ENCODE data around the gene CLMP.

CLMP gene

GRCh38 chr11:123228496-123229163 lies 33.6 kb upstream of the CLMP start:
- no peak for DNase-seq (ENCODE audit: extremely low read depth, low read depth)
- TF ChIP-seq CTCF (IDR thresholded peaks at IDR 0.05; ENCODE audit: low read depth, low read length): no peak

GRCh38 chr11:123227763-123228495 lies 32.9 kb upstream of the CLMP start:
- DNase-seq (ENCODE audit: extremely low read depth, low read depth): no peak

GRCh38 chr11:123221584-123221983 lies 26.5 kb upstream of the CLMP start:
- TF ChIP-seq CTCF (IDR thresholded peaks at IDR 0.05; ENCODE audit: low read depth, low read length): no peak

More at GRCh38 chr11:123227763-123228495, 32.9 kb upstream of the CLMP start:
- TF ChIP-seq CTCF (IDR thresholded peaks at IDR 0.05; ENCODE audit: low read depth, low read length): no peak

GRCh38 chr11:123221096-123221561 lies 26.1 kb upstream of the CLMP start:
- DNase-seq (ENCODE audit: extremely low read depth, low read depth): no peak
- TF ChIP-seq CTCF (IDR thresholded peaks at IDR 0.05; ENCODE audit: low read depth, low read length): no peak

More at GRCh38 chr11:123221584-123221983, 26.5 kb upstream of the CLMP start:
- no peak for DNase-seq (ENCODE audit: extremely low read depth, low read depth)

- no peak for TF ChIP-seq CTCF (IDR thresholded peaks at IDR 0.05; ENCODE audit: low read depth, low read length)
- no peak for DNase-seq (ENCODE audit: extremely low read depth, low read depth)
These were observed 24.1 kb upstream of the CLMP start for GRCh38 chr11:123219066-123219690.

- DNase-seq (ENCODE audit: extremely low read depth, low read depth): no peak
- no peak for TF ChIP-seq CTCF (IDR thresholded peaks at IDR 0.05; ENCODE audit: low read depth, low read length)
These were observed 23.4 kb upstream of the CLMP start for GRCh38 chr11:123218451-123218850.

- TF ChIP-seq CTCF (IDR thresholded peaks at IDR 0.05; ENCODE audit: low read depth, low read length): no peak
- DNase-seq (ENCODE audit: extremely low read depth, low read depth): no peak
These were observed 22.8 kb upstream of the CLMP start for GRCh38 chr11:123217897-123218296.

Data from AG09319 (cell line).